HG03139 (cell line): Measurements from ENCODE around the gene EDAR.

ENCODE experiments used
- ATAC-seq: cut with Tn5 transposase; IDR thresholded peaks from one replicate; pipeline ENCODE4 v1.9.1; 2021; ENCODE audit not compliant: unreplicated experiment

Gene EDAR

GRCh38 chr2:108926561-108927380 is 62.2 kb downstream of the EDAR start:
- no peak for ATAC-seq

GRCh38 chr2:108925735-108926134 is 63.3 kb downstream of the EDAR start:
- no peak for ATAC-seq

GRCh38 chr2:108925286-108925685 is 63.7 kb downstream of the EDAR start:
- no peak for ATAC-seq

GRCh38 chr2:108924580-108925251 is 64.3 kb downstream of the EDAR start:
- ATAC-seq: no peak

GRCh38 chr2:108923736-108924579 is 65.1 kb downstream of the EDAR start:
- no peak for ATAC-seq

- no peak for ATAC-seq
Observed at GRCh38 chr2:108923019-108923700, 65.9 kb downstream of the EDAR start.

GRCh38 chr2:108922141-108922915 is 66.7 kb downstream of the EDAR start:
- ATAC-seq: no peak

- no peak for ATAC-seq
Observed at GRCh38 chr2:108921096-108922030, 67.7 kb downstream of the EDAR start.

- ATAC-seq: no peak
Observed at GRCh38 chr2:108920686-108921085, 68.3 kb downstream of the EDAR start.

- no peak for ATAC-seq
Observed at GRCh38 chr2:108919571-108920373, 69.2 kb downstream of the EDAR start.

GRCh38 chr2:108918941-108919341 is 70.1 kb downstream of the EDAR start:
- no peak for ATAC-seq

- no peak for ATAC-seq
Observed at GRCh38 chr2:108918156-108918874, 70.7 kb downstream of the EDAR start.

- ATAC-seq: no peak
Observed at GRCh38 chr2:108917526-108917925, 71.5 kb downstream of the EDAR start.

- no peak for ATAC-seq
Observed at GRCh38 chr2:108916796-108917421, 72.1 kb downstream of the EDAR start.

- ATAC-seq: no peak
Observed at GRCh38 chr2:108916122-108916795, 72.8 kb downstream of the EDAR start.

GRCh38 chr2:108912629-108912902 is 76.5 kb downstream of the EDAR start:
- ATAC-seq: no peak
